HepG2 (cell line): ENCODE results near the gene RAC2. TPM values are rescaled to one million over a fixed set of nuclear protein-coding genes. Genes with fewer than 3 reads are reported as not detected.
A peak's percentile ranks its signal among the peaks of the same experiment; 100 is the strongest.

Experiments used
- EHMT2 ChIP-seq: fragments of 200-600 bp; sonication (generic); IDR thresholded peaks from 2 replicates; pipeline ENCODE4 v1.7.0; 2017; ENCODE audit warnings: antibody characterized with exemption, low read depth, low read length, borderline replicate concordance
- FOXJ3 ChIP-seq: sonication (generic); formaldehyde crosslinking; IDR thresholded peaks from 2 replicates; pipeline ENCODE4 v1.4.0; 2020; ENCODE audit warnings: missing genetic modification reagents, mild to moderate bottlenecking, borderline replicate concordance
- HMG20A ChIP-seq: IDR thresholded peaks from 2 replicates; pipeline ENCODE4 v1.6.1; 2016; ENCODE audit warnings: borderline replicate concordance
- MIXL1 ChIP-seq: IDR thresholded peaks from 2 replicates; pipeline ENCODE4 v1.6.1; 2016
- RNF2 ChIP-seq: fragments of 450-650 bp; conservative IDR thresholded peaks from 2 replicates; pipeline ENCODE4 v1.6.1; 2016; ENCODE audit warnings: low read depth
- SATB2 ChIP-seq: sonication (generic); formaldehyde crosslinking; IDR thresholded peaks from 2 replicates; pipeline ENCODE4 v1.5.0; 2020; ENCODE audit warnings: missing genetic modification reagents
- ZSCAN29 ChIP-seq: sonication (generic); formaldehyde crosslinking; conservative IDR thresholded peaks from 2 replicates; pipeline ENCODE4 v1.4.0; 2020; ENCODE audit warnings: mild to moderate bottlenecking, missing genetic modification reagents
- polyA plus RNA-seq, 8 experiments: library from polyadenylated mRNA; depleted of rRNA in 3 of 8; stranded (reverse) in 7 of 8; unstranded in 1 of 8; fragments of >200 nt; fragmentation: Illumina TruSeq in 4 of 8; extraction: Trizol in 4 of 8; gene quantifications; 2 replicates each; pipeline versions ENCODE4 v1.2.1 to v1.2.3, GENCODE V29; 2011 to 2016; ENCODE audit warnings: low read depth in 4 of 8, missing spikeins in 1 of 8, mixed read lengths in 1 of 8; ENCODE audit not compliant: insufficient read depth in 1 of 8
- total RNA-seq, 5 experiments: library from RNA; depleted of rRNA; stranded (reverse); fragments of >200 nt; fragmentation: Illumina TruSeq; extraction: Trizol; gene quantifications; 2 replicates each; pipeline ENCODE4 v1.2.3, GENCODE V29; 2016; ENCODE audit warnings: low read depth in 1 of 5
- TF ChIP-seq, protein P1 (sequence below): sonication (generic); formaldehyde crosslinking; IDR thresholded peaks from 2 replicates; pipeline ENCODE4 v1.8.0; 2022; ENCODE audit warnings: mild to moderate bottlenecking, missing genetic modification reagents, moderate library complexity
- TF ChIP-seq, protein P2 (sequence below): sonication (generic); formaldehyde crosslinking; IDR thresholded peaks from 2 replicates; pipeline ENCODE4 v1.5.0; 2020; ENCODE audit warnings: mild to moderate bottlenecking, missing genetic modification reagents, moderate library complexity
- TF ChIP-seq, protein P3 (sequence below): conservative IDR thresholded peaks from 2 replicates; pipeline ENCODE4 v1.6.1; 2018; ENCODE audit warnings: missing genetic modification reagents
- TF ChIP-seq, protein P4 (sequence below): fragments of 450-650 bp; IDR thresholded peaks from 2 replicates; pipeline ENCODE4 v1.6.1; 2017
- TF ChIP-seq, protein P5 (sequence below), 2 experiments: fragments of 450-650 bp in 1 of 2; sonication (generic) in 1 of 2; formaldehyde crosslinking in 1 of 2; IDR thresholded peaks; 2 replicates each; pipeline versions ENCODE4 v1.6.1 to v1.8.0; 2016 to 2022; ENCODE audit warnings: antibody characterized with exemption in 1 of 2, mild to moderate bottlenecking in 1 of 2, missing genetic modification reagents in 1 of 2

Gene RAC2
- total and polyA plus RNA-seq, 2 of the 13 experiments (the other 11 are each of a cell fraction or from before 2014, with no cell fraction given): 0.73 TPM; not detected in 1

DNA sequence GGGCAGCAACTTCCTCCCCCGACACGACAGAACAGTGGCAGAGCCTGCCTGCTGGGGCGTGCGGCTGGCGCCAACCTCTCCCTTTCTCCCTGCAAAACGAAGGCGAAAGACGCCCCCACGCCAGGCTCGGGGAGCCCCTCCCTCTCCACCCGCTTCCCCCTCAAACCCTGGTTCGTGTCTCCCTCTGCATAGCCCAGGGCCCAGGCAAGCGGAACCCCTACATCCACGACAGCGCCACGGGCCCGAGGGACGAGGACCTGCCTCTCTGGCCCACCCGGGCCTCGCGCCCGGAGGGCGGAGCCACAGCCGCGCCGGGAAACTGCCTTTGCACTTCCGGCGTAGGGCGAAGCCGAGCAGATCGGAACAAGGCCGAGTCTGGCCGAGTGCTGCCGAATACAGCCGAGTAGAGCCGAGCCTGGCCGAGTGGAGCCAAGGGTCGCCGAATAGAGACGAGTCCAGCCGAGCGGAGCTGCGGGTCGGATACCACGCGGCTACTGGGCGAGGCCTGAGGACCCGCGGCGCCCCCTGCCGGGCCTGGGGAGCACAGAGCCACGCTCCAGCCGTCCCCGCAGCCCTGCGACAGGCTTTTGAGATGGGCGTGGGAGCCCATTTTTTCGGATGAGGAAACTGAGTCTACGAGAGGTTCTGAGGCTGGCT lies 44.8 kb downstream of the RAC2 start (continued):
- TF ChIP-seq MIXL1 (CRISPR knock-in tag): no peak
- no peak; the same call in 1 of the 2 replicates for TF ChIP-seq SATB2 (CRISPR knock-in tag)
- TF ChIP-seq ZSCAN29 (CRISPR knock-in tag): peak; percentile 42; the same call in 1 of the 2 replicates
- TF ChIP-seq, protein P1, sequence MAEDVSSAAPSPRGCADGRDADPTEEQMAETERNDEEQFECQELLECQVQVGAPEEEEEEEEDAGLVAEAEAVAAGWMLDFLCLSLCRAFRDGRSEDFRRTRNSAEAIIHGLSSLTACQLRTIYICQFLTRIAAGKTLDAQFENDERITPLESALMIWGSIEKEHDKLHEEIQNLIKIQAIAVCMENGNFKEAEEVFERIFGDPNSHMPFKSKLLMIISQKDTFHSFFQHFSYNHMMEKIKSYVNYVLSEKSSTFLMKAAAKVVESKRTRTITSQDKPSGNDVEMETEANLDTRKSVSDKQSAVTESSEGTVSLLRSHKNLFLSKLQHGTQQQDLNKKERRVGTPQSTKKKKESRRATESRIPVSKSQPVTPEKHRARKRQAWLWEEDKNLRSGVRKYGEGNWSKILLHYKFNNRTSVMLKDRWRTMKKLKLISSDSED: no peak
- TF ChIP-seq EHMT2: no peak
- TF ChIP-seq, protein P2, sequence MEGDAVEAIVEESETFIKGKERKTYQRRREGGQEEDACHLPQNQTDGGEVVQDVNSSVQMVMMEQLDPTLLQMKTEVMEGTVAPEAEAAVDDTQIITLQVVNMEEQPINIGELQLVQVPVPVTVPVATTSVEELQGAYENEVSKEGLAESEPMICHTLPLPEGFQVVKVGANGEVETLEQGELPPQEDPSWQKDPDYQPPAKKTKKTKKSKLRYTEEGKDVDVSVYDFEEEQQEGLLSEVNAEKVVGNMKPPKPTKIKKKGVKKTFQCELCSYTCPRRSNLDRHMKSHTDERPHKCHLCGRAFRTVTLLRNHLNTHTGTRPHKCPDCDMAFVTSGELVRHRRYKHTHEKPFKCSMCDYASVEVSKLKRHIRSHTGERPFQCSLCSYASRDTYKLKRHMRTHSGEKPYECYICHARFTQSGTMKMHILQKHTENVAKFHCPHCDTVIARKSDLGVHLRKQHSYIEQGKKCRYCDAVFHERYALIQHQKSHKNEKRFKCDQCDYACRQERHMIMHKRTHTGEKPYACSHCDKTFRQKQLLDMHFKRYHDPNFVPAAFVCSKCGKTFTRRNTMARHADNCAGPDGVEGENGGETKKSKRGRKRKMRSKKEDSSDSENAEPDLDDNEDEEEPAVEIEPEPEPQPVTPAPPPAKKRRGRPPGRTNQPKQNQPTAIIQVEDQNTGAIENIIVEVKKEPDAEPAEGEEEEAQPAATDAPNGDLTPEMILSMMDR (CRISPR knock-in tag): peak; percentile 93
- TF ChIP-seq RNF2: peak; percentile 72; the same call in 1 of the 2 replicates
- TF ChIP-seq, protein P3, sequence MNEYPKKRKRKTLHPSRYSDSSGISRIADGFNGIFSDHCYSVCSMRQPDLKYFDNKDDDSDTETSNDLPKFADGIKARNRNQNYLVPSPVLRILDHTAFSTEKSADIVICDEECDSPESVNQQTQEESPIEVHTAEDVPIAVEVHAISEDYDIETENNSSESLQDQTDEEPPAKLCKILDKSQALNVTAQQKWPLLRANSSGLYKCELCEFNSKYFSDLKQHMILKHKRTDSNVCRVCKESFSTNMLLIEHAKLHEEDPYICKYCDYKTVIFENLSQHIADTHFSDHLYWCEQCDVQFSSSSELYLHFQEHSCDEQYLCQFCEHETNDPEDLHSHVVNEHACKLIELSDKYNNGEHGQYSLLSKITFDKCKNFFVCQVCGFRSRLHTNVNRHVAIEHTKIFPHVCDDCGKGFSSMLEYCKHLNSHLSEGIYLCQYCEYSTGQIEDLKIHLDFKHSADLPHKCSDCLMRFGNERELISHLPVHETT (CRISPR knock-in tag): no peak; the same call in 1 of the 2 replicates
- TF ChIP-seq, protein P4, sequence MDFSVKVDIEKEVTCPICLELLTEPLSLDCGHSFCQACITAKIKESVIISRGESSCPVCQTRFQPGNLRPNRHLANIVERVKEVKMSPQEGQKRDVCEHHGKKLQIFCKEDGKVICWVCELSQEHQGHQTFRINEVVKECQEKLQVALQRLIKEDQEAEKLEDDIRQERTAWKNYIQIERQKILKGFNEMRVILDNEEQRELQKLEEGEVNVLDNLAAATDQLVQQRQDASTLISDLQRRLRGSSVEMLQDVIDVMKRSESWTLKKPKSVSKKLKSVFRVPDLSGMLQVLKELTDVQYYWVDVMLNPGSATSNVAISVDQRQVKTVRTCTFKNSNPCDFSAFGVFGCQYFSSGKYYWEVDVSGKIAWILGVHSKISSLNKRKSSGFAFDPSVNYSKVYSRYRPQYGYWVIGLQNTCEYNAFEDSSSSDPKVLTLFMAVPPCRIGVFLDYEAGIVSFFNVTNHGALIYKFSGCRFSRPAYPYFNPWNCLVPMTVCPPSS: no peak
- no peak for TF ChIP-seq HMG20A
- TF ChIP-seq FOXJ3 (CRISPR knock-in tag): peak; percentile 71; the same call in 1 of the 2 replicates
- TF ChIP-seq, protein P5, sequence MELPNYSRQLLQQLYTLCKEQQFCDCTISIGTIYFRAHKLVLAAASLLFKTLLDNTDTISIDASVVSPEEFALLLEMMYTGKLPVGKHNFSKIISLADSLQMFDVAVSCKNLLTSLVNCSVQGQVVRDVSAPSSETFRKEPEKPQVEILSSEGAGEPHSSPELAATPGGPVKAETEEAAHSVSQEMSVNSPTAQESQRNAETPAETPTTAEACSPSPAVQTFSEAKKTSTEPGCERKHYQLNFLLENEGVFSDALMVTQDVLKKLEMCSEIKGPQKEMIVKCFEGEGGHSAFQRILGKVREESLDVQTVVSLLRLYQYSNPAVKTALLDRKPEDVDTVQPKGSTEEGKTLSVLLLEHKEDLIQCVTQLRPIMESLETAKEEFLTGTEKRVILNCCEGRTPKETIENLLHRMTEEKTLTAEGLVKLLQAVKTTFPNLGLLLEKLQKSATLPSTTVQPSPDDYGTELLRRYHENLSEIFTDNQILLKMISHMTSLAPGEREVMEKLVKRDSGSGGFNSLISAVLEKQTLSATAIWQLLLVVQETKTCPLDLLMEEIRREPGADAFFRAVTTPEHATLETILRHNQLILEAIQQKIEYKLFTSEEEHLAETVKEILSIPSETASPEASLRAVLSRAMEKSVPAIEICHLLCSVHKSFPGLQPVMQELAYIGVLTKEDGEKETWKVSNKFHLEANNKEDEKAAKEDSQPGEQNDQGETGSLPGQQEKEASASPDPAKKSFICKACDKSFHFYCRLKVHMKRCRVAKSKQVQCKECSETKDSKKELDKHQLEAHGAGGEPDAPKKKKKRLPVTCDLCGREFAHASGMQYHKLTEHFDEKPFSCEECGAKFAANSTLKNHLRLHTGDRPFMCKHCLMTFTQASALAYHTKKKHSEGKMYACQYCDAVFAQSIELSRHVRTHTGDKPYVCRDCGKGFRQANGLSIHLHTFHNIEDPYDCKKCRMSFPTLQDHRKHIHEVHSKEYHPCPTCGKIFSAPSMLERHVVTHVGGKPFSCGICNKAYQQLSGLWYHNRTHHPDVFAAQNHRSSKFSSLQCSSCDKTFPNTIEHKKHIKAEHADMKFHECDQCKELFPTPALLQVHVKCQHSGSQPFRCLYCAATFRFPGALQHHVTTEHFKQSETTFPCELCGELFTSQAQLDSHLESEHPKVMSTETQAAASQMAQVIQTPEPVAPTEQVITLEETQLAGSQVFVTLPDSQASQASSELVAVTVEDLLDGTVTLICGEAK (IDR thresholded peaks at IDR 0.05): no peak
- TF ChIP-seq, protein P5 (CRISPR knock-in tag; IDR thresholded peaks at IDR 0.05): no peak
